Stimulated activated CD8-positive, alpha-beta memory T cell treated with anti-CD3 and anti-CD28 coated beads, Interleukin-12 subunit alpha, Interleukin-12 subunit beta, amount 100 ng/mL, for 24 hours (primary cell): ENCODE data around the gene HSPB6.

Source experiments
- DNase-seq: peaks from one replicate; pipeline ENCODE4 v3.0.0-alpha.2; 2020; ENCODE audit errors: extremely low read depth

HSPB6 gene

GRCh38 chr19:35767288-35768081 is 10.7 kb upstream of the HSPB6 start:
- DNase-seq: no peak

GRCh38 chr19:35766571-35767104 is 9.8 kb upstream of the HSPB6 start:
- no peak for DNase-seq

DNA sequence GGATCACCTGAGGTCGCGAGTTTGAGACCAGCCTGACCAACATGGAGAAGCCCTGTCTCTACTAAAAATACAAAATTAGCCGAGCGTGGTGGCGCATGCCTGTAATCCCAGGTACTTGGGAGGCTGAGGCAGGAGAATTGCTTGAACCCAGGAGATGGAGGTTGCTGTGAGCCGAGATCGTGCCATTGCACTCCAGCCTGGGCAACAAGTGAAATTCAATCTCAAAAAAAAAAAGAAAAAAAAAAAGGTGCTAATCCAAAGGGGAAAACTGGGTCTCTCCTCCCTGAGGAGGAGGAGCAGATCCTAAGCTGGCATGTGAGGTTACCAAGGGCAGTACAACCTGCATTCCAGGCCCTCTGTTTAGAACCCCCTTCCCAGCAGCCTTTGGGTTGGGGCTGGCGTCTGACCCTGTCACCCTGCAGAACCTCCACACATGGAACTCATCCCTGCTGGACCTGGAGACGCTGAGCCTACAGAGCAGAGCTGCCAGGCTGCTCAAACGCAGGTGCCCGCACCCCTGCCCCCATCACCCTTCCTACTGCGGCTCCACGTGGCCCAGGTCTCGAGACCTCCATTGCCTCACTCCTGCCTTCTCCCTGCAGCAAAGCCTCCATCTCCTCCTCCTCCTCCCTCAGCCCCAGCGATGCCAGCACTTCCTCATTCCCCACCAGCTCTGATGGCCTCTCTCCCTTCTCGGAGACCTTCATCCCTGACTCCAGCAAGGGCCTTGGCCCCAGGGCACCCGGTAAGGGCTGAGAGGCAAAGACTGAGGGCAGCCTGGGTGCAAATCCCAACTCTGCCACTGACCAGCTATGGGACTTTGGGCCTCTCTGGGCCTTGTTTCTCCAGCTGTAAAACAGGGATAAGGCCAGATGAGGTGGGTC is 7.8 kb upstream of the HSPB6 start:
- no peak for DNase-seq

DNA sequence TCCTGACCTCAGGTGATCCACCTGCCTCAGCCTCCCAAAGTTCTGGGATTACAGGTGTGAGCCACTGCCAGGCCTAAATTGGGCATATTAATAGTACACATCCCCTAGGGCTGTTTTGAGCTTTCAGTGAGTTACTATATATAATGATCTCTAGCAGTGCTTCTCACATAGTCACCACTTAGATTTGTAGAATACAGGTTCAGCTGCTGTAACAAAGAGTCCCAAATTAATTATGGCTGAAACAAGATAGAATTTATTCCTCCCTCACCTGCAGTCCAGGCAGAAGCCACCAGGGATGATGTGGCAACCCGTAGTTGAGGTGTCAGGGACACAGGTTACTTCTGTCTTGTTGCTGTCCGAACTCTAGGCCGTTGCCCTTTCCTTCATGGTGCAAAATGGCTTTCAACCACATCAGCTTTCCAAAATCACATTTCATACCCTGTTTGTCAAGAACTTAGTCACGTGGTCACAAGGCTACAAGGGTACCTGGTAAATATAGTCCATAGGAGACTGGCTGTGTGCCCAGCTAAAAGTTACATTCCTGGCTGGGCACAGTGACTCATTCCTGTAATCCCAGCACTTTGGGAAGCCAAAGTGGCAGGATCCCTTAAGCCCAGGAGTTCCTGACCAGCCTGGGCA is 4.0 kb upstream of the HSPB6 start:
- no peak for DNase-seq

GRCh38 chr19:35759697-35760096 is 2.9 kb upstream of the HSPB6 start:
- DNase-seq: no peak

DNA sequence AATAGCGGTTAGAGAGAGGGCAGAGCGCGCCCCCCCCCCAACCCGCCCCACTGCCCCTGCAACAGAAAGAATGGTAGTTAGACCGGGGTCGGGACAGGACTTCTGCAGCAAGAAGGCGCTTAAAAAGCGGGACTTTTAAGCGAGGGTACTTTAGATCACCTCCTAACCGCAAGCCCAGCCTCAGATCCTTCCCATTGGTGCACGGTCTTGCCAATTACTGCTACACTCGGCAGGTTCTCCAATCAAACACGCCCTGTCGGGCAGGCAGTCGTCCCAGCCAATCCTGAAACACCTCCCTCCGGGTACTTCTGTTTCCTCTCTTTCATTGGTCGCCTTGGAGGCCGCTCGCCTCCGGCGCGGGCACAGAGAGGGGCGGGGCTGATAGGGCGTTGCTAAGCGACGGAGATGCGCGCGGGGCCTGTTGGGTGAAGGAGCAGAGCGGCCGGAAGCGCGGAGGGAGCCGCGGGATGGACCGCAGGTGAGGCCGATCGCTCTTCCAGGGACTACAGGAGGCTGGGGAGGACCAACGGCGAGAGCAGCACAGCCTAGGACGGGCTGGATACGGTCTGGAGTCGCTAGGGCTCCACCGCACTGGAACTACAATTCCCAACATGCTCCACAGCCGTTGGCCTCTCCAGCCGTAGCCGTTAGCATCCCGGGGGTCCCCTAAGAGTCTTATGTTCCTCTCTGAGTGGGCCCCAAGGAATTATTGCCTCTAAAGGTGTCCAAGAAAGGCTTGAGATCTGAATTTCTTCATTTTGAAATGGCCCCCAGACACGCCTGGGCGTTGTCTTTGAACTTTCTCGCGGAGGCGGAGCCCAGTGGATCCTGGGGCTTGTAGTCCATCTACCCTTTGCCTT is 1.1 kb upstream of the HSPB6 start, which contains the start of gene PROSER3:
TSS of gene PROSER3 (plus strand) at position 428 of the 860 bp plus-strand sequence. CDS start at position 468, 40 bp downstream.
- peak; percentile 95 for DNase-seq

DNA sequence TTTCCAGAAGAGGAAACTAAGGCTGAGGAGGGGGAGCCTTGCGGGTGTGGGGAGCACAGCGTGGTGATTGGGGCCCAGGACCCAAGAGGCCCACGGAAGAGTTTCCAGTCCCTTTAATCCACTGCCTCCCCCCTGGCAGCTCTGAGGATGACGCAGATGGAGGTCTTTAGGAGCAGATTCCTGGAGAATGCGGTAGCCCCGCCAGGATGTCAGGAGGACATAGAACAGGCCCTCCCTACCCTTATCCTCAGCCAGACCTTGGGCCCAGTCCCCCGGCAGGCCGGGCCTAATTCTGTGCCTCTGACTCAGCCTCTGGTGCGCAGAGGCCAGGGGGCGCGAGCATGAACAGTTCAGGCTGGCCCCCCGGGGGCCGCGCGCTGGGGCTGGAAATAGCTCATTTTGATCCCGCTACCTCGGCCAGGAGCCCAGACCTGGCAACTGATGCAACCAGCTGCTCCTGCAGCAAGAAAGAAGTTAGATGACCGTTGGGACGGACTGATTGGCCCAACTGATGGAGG is 461 bp upstream of the HSPB6 start:
- no peak for DNase-seq

- no peak for DNase-seq
These were observed 1.1 kb downstream of the HSPB6 start for GRCh38 chr19:35755550-35756376.

GRCh38 chr19:35755131-35755549 is 1.7 kb downstream of the HSPB6 start:
- DNase-seq: no peak

GRCh38 chr19:35754370-35755130 is 2.3 kb downstream of the HSPB6 start:
- no peak for DNase-seq

DNA sequence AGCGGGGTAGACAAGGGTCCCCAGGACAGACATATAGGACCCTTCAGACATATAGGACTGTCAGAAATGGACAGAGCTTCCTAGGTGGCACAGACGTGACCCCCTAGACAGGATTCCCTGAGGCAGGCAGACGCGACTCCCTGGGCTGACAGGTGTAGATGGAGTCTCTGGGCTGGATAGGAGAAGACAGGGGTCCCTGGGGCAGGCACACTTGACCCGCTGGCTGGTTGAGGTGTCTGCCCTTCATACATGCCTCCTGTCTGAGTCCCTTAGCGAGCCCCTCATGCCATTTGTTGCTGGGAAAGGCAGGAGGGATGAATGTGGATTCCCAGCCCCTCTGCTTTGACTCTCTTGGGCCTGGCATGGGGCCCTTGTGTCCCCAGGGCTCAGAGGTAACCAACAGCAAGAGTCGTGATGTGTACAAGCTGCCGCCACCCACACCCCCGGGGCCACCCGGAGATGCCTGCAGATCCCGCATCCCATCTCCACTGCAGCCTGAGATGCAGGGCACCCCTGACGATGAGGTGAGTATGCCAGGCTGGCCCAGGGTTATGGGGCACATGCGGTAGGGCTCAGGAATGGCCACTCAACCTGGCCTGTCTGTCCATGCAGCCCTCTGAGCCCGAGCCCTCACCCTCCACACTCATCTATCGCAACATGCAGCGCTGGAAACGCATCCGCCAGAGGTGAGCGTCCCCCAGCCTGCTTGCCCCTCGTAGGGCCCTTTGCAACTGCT is 3.0 kb downstream of the HSPB6 start:
- DNase-seq: no peak

DNA sequence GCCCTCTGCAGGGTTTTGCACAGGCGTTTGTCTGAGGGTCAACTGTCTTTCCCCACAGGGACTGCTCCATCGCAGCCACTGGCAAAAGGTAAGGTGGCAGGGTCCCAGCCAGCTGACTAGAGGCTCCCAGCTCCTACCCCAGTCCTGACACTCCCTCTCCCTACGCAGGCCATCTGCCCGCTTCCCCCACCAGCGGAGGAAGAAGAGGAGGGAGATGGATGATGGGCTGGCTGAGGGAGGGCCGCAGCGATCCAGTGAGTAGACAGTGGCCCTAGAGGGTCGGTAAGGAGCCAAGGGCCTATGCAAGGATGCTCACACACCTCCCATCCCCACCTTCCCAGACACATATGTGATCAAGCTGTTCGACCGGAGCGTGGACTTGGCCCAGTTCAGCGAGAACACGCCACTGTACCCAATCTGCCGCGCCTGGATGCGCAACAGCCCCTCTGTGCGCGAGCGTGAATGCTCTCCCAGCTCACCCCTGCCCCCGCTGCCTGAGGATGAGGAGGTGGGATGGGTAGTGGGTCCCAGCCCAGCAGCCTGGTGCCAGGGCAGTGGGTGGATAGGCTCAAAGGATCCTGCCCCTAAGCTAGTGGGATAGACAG is 4.0 kb downstream of the HSPB6 start:
- DNase-seq: no peak

- no peak for DNase-seq
These were observed 4.7 kb downstream of the HSPB6 start for GRCh38 chr19:35751839-35752745.

GRCh38 chr19:35750167-35750566 is 6.7 kb downstream of the HSPB6 start:
- no peak for DNase-seq

- DNase-seq: peak; percentile 96
These were observed 8.5 kb downstream of the HSPB6 start, which contains the start of gene LIN37 for GRCh38 chr19:35748106-35749020. TSS of gene LIN37 (plus strand) at chr19:35748576. CDS start at chr19:35748725, 149 bp downstream.

DNA sequence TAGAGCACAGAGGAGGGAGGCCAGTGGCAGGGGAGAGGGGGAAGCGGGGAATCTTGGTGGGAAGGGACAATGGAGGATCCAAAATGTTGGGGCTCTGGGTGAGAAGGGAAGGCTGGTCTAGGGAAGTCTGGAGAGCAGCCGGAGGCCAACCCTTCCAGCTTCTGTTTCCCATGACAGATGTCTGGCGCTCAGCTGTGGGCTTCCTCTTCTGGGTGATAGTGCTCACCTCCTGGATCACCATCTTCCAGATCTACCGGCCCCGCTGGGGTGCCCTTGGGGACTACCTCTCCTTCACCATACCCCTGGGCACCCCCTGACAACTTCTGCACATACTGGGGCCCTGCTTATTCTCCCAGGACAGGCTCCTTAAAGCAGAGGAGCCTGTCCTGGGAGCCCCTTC is 10.3 kb downstream of the HSPB6 start:
- no peak for DNase-seq
